ENCODE measurements around the gene STK26.

STK26 gene

GRCh38 chrX:132101206-132101605, 78.1 kb downstream of the STK26 start:
- DNase-seq, result no peak

- DNase-seq, result no peak
These were observed 78.7 kb downstream of the STK26 start for GRCh38 chrX:132101799-132102198.

- DNase-seq, result no peak
These were observed 84.2 kb downstream of the STK26 start for GRCh38 chrX:132107291-132107690.

GRCh38 chrX:132114607-132115006, 91.5 kb downstream of the STK26 start:
- DNase-seq, result no peak

- no peak for DNase-seq
These were observed 92.7 kb downstream of the STK26 start for GRCh38 chrX:132115792-132116191.

- DNase-seq, result no peak
These were observed 95.3 kb downstream of the STK26 start for GRCh38 chrX:132118358-132118757.

GRCh38 chrX:132119283-132119682, 96.2 kb downstream of the STK26 start:
- DNase-seq, result no peak

- DNase-seq, result no peak
These were observed 96.9 kb downstream of the STK26 start for GRCh38 chrX:132119821-132120515.

- DNase-seq, result no peak
These were observed 97.8 kb downstream of the STK26 start for GRCh38 chrX:132120913-132121312.
